M059J (cell line): ENCODE data around the gene LEFTY2. TPM values are rescaled to one million over a fixed set of nuclear protein-coding genes. Genes with fewer than 3 reads are reported as not detected.
A peak's percentile ranks its signal among the peaks of the same experiment; 100 is the strongest.
"Not testable (repeated sequence)": the region's sequence is repeated elsewhere in the genome, so short reads cannot be mapped to it uniquely, and the experiment has no call there.

Source experiments
- DNase-seq: peaks from one replicate; pipeline ENCODE4 v3.0.0-alpha.2; 2012; ENCODE audit warnings: low read depth
- total RNA-seq: library from RNA; depleted of rRNA; stranded (reverse); fragments of >200 nt; shearing (Covaris generic); gene quantifications from 2 replicates; pipeline ENCODE4 v1.2.3, GENCODE V29; 2014; rRNA removed

Gene LEFTY2
- total RNA-seq, 1 experiment from 2014 or later: not detected

DNA sequence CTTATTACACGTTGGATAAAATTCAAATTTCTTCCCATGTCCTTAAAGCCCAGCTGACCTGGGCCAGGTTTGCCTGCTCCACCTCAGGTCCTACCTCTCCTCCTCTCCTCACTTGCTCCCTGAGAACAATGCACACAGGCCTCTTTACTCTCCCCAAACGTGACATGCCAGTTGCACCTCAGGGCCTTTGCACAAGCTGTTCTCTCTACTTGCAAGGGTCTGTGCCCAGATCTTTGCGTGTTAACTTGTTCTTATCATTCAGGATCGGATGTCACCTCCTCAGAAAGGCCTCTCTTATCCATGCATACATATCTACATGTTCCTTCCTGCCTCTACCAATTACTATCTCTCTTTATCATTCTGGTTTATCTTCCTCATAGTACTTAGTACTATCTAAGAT is 37.4 kb downstream of the LEFTY2 start:
- no peak for DNase-seq

DNA sequence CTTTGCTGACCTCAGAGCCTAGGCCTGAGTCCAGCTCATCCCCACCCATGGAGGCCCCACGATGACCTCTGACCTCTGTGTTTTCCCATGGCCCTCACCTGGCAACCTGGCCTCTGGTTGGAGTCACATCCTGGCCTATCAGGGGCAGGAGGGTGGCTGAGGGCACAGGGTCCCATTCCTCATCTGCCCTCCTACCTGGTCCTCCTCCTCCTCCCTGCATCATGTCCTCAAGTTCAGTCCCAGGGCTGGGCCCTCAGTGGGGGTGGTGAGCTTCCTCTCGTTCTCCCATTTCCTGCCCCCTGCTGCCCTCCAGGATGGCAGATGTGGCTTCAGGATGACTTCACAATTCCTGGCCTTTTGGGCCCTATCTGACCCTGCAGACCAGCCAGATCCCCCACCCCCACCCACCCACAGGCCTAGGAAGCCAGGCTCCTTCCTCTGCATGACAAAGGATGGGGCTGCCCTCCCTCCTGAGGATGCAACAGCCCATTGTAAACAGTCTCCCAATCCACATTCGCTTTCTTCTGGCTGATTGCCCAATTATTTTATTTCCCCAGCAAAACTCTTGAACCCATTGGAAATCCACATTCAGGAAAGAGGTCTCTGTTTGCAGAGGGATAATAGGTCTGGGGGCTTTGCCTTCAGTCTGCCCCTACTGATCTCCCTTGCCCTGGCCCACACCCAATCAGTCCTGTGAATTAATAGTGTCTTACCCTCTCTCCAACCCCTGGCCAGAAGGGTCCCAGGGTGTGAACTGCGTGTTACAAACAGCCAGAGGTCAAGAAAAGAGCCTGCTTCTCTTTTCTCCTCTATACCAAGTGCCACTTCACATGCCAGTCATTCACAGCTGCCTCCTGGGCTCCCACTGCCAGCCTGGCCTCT is 41.7 kb downstream of the LEFTY2 start:
- DNase-seq: no peak

DNA sequence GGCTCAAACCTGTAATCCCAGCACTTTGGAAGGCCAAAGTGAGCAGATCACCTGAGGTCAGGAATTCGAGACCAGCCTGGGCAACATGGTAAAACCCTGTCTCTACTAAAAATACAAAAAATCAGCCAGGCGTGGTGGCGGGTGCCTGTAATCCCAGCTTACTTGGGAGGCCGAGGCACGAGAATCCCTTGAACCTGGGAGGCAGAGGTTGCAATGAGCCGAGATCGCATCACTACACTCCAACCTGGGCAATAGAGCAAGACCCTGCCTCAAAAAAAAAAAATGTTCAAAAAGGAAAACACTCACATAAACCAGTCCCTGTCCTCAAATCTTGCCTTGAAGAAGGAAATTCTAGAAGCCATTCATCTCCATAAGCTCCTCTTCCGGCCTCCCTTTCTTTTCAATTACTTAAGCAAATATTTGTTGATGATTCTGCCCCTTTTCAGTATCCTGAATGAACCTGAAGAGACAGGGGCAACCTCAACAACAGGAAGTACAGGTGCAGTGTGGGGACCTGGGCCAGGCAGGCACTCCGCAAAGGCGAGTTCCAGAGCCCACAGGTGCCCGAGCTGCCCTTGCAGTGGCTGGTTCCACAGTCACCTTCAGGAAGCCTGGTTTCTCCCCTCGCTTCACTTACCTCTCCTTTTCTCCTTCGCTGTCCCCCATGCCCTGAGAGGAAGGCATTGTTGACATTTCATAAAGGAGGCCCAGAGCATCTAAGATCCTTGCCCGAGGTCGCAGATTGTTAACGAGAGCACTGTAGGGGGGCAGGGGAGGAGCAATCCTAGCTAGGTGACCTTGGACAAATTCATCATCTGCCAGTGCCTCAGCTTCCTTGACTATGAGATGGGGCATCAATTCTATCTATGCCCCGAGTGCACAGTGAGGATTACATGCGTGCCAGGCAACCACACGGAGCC is 43.2 kb downstream of the LEFTY2 start:
- no peak for DNase-seq

DNA sequence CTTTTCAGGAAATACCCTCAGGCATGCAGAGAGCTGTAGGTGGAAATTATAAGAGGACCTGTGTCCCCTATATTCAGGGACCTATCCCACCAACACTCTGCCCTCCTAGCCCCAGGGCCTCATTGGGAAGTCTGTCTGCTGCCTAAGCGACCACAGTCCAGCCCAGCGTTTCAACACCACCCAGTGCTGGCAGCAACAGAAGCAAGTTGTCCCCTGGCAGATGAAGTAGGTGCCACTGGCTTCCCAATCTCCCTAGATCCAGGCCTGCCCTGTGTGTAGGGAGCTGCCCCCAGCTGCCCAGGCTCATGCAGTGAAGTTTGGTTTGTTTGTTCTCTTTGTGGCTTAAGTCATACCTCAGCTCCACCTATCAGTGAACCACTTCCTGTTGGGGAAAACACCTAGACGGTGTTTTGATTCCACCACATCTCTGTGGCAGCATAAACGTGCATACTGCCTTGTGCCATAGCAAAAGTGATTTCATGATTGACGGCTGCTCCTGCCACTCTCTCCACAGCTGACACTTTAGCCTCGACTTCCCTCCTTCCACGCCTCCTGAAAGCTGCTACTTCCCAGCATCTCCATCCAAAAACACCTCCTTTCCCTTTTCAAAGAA is 44.0 kb downstream of the LEFTY2 start:
- peak; percentile 81 for DNase-seq

DNA sequence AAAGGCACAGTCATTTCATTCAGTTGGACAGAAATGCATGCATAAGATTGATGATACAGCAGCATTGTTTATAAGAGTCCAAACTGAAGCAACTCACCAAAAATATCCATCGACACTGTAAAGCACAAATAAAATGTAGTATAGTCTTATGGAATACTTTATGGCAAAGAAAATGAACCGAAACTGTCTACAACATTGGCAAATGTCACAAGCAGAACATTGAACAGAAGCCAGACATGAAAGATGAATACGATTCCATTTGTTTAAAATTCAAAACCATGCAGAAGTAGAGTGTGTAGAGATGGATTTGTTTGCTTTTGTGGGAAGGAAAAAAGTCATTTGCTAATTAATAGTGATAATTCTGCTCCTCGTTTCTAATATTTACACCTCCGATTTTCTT is 44.5 kb downstream of the LEFTY2 start:
- DNase-seq: no peak

DNA sequence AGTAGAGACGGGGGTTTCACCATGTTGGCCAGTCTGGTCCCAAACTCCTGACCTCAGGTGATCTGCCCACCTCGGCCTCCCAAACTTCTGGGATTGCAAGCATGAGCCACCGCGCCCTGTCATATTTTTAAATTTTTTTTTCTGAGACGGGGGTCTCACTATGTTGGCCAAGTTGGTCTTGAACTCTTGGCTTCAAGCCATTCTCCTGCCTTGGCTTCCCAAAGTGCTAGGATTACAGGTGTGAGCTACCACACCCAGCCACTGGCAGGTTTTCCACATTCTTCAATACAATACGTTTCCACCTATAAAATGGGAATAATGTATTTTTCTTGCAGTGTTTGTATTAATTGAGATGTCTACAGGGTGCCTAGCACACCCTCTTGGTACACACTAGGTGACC is 48.7 kb downstream of the LEFTY2 start:
- no peak for DNase-seq

DNA sequence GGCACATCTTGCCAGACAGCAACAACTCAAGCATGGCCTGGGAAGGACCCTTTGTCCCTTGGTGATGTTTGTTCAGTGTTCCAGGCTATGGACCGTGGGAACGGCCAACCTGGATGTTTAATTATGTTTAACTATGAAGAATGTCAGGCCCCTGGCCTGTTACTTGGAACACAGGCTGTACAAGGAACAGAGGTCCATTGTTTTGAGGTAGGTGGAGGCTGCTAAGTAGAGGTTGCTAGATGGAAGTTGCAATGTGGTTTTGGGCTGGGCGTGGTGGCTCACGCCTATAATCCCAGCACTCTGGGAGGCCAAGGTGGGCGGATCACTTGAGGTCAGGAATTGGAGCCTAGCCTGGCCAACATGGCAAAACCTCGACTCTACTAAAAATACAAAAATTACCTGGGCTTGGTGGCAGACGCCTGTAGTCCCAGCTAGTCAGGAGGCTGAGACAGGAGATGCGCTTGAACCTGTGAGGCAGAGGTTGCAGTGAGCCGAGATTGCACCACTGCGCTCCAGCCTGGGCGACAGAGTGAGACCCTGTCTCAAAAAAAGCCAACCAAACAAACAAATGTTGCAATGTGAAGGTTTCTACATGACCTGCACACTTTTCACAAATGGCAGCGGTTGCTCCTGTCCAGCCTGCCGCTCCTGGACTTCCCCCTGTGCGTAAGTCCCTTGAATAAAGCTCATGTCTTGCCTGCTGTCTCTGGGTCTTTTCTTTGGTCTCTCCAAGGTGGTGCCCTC is 49.6 kb downstream of the LEFTY2 start:
- DNase-seq: peak; percentile 63

DNA sequence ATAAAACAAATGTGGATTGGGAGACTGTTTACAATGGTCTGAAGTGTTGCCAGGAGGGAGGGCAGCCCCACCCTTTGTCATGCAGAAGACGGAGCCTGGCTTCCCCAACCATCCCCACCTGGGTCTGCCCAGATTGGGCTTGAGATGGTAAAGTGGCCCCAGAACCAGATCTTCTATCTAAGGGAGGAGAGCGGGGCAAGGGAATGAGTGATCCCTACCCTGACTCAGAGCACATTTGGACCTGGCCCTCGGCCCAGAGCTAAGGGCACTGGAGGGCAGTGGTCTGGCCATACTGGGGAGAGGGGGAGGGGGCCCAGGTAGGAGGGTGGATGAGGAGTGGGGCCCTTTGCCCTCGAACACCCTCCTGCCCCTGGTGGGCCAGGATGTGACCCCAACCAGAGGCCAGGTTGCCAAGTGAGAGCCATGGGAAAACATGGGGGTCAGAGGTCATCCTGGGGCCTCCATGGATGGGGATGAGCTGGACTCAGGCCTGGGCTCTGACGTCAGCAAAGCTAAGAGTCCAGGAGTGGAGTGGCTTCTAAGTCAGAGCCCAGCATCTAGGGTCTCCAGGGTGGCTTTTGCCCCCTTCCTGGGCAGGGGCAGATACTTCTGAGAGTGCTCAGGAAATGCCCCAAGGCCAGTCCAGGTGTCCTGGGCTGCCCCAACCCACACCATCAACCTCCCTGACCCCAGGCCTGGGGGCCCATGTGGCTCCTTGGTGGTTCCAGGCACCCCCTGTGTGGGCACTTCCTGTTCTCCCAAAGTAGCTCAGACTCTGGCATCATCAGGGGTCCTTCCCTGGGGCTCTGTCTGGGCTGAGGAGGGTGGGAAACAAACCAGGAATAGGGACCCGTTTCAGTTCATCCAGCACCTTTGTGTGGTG is 50.4 kb downstream of the LEFTY2 start:
- peak; percentile 53 for DNase-seq

DNA sequence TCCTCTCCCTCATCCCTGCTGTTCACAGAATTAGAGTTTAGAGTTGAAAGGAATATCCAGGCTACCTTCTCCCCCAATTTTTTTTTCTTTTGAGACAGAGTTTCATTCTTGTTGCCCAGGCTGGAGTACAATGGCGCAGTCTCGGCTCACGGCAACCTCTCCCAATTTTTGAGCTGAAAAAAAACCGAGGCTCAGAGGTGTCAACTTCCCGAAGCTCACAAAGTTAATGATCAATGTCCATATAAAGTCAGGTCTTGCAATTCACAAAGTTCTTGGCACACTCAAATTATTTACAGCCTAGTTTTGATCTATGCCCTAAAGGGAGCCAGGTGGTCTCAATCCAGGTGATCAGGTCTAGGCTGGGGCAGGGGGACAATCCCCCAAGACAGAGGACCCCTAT is 51.3 kb downstream of the LEFTY2 start:
- DNase-seq: no peak

DNA sequence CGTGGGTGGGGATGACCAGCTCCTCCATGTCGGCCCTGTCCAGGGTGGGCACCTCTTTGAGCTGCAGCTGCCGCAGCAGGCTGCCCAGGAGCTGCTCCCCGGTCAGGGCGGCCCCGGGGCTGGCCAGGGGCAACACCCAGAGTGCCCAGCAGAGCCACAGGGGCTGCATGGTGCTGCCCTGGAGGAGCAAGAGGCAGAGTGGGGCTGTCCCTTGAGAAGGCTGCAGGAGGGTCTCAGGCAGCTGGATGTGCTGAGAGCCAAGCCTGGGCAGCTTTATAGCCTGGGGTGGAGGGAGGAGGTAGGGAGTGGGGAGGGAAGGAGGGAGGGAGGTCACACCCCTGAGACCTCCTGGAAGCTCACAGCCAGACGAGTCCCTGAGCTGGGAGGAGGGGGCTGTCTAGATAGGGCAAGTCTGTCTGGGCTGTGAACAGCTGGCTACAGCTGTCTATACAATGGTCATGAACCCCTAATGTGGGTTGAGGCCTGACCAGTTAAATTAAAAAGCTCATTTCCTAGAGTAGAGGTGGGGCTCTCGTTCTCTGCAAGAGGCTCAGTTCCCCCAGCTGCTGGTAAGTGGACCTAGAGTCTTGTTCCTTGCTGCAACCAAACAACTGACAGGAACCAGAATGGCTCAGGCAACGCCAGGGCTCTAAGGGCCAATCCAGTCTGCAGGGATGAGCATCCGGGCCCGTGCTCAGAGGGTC is 52.0 kb downstream of the LEFTY2 start, which contains the start of gene LEFTY1:
LEFTY1 (minus strand) TSS at position 249 of the 704 bp plus-strand sequence; CDS start at position 169, 80 bp downstream.
- DNase-seq: no peak

DNA sequence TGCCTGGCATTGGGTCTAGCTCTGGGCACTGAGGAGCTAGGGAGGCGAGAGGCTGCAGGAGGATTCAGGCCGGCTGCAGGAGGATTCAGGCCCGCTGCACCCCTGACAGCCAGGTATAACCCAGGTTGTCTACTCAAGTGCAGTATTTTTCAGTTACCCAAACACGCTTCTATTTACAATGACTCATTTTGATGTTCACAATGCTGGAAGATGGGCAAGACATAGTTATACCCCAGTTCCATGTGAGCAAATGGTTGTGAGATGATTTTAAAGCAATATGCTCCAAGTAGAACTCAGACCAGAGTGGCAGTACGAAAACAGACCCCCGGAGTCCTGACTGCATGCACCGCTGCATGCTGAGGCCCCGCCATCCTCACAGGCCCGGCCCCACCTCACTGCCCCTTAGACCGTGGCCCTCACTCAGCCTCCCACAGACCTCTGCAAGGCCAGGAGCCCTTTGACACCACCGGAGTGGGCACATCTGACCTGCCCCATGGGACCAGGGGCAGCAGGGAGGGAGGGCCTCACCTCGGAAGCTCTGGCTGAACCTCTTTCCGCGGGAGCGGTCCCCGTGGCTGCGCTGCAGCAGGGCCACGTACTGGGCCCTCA is 52.6 kb downstream of the LEFTY2 start:
- no peak for DNase-seq

DNA sequence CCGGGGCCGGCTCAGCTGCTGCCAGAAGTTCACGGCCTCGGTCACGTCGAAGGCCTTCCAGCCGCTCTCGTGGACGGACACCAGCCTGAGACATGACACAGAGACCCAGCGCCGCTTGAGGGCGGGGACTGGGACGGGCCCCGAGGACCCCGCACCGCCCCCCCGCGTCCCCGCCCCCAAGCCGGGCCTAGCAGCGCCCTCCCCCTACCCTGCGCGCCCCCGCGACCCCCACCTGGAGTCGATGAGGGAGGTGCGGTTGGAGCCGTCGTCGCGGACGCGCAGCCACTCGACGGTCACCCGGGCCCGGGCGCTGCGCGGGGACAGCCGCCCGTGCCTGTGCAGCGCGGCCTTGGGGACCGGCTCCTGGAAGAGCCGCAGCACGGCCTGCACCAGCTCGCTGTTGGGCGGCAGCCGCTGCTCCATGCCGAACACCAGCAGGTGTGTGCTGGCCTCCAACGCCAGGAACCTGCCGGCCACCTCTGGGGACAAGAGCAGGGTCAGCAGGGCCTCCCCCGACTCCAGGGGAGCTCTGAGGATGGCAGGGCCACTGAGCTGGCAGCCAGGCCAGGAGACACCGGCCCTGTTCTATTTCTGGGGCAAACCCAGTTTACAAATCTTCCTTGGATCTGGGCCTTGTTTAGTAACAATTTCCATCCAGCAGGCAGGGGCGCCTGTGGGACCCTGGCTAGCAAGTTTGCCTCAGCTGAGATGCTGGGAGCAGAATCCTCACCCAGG is 53.3 kb downstream of the LEFTY2 start:
- not testable (repeated sequence) for DNase-seq

DNA sequence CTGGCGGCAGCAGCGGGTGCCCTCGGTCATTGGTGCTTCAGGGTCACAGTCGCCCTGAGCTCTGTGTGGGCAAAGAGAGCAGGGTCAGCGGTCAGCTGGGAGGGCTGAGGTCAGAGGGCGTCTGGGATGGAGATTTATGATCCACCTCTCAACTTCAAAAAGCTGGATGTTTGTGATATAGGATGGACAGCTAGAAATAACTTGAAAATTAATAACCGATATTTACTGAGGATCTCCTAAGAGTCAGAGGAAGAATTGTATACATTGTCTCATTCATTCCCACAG is 54.0 kb downstream of the LEFTY2 start:
- no peak for DNase-seq

Other genes starting within 250 kb of the LEFTY2 start
- 651 and 703 TPM in 2 replicates for gene SRP9, start 163.4 kb downstream of the LEFTY2 start, total RNA-seq
- 55.3 and 55.8 TPM in 2 replicates for gene EPHX1, start 131.1 kb downstream of the LEFTY2 start, total RNA-seq
- 11.3 and 16.3 TPM in 2 replicates for gene TMEM63A, start 58.8 kb downstream of the LEFTY2 start, total RNA-seq
- 0.10 TPM in 1 of 2 replicates, not detected in the other for gene LEFTY1, start 52.1 kb downstream of the LEFTY2 start, total RNA-seq
- 31.6 and 60.0 TPM in 2 replicates for gene PYCR2, start 17.0 kb downstream of the LEFTY2 start, total RNA-seq
- gene SDE2, start 58.1 kb upstream of the LEFTY2 start, total RNA-seq: 15.5 and 28.7 TPM in 2 replicates
- 343 and 398 TPM in 2 replicates for gene H3-3A, start 121.5 kb upstream of the LEFTY2 start, total RNA-seq
- 44.7 and 70.0 TPM in 2 replicates for gene ACBD3, start 245.5 kb upstream of the LEFTY2 start, total RNA-seq